Fibroblast of peridontal ligament (primary cell): ENCODE results near the gene DNAAF5.

Experiments
- DNase-seq: peaks from one replicate; pipeline ENCODE4 v3.0.0-alpha.2; 2010; ENCODE audit errors: extremely low read depth

Gene DNAAF5

DNA sequence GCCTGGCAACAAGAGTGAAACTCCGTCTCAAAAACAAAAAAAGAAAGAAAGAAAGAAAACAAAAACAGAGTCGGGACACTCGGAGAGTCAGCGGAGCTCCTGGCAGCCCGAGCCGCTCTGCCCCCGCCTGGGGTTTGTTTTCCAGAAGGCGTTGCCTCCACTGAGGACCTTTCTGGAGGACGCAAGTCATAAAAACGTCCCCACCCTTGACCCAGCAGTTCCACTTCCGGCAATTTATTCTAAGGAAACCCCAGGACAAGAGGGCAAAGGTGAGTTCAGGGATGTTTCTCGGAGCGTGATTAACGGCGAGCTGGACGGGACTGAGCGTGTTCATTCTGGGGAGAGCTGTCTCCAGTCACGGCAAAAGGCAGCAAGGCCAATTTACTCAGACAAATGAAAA is 78.8 kb downstream of the DNAAF5 start:
- no peak for DNase-seq

DNA sequence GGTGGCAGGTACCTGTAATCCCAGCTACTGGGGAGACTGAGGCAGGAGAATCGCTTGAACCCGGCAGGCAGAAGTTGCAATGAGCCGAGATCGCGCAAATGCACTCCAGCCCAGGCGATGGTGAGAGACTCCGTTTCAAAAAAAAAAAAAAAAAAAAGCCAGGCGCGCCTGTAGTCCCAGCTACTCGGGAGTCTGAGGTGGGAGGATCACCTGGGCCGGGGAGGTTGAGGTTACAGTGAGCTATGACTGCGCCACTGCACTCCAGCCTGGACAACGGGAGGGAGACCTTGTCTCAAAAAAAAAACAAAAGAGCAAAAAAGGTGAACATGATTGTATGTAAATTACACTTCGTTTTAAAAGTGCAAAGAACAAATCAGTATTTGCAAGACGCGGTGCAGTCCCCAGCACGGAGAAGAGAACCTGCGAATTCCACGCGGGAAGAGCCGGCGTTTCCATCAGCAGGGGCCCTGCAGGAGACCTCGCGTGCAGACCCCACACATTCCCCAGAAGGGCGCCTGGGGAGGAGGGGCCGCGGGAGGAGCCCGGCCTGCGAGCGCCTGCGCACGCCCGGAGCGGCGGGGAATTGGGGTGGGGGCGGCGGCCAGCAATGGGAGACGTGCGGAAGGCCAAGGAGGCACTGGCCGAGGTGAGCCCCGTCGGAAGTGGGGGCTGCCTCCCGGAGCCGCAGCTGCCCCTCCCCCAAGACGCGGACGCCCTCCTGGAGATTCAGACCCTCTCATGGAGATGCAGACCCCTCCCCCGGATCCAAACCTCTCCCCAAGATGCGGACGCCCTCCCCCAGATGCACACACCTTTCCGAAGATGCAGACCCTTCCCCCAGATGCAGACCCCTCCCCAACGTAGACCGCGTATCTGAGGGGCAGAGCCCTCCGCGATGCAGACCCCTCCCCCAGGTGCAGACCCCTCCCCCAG is 89.1 kb downstream of the DNAAF5 start:
- DNase-seq = no peak

DNA sequence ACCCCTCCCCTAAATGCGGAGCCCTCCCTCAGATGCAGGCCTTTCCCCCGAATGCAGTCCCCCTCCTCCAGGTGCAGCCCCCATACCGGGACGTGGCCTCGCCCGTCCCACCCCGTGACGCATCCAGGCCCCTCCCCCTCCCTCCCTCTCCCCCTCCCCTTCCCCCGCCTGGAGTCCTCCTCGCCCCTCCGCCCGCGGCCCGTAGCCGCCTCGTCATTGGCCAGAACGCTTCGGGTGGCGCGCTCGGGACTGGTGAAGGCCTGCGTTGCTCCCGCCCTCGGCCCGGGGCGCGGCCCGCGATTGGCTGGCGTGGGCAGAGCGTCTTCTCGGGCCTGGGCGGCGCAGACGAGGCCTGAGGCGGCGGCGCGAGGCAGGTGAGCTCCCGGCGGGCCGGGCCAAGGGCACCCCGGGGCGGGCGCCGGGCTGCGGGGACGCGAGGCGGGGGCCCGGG is 89.8 kb downstream of the DNAAF5 start:
- DNase-seq = peak; percentile 94

- peak; percentile 28 for DNase-seq
These were observed 90.5 kb downstream of the DNAAF5 start for GRCh38 chr7:816751-817671.

DNA sequence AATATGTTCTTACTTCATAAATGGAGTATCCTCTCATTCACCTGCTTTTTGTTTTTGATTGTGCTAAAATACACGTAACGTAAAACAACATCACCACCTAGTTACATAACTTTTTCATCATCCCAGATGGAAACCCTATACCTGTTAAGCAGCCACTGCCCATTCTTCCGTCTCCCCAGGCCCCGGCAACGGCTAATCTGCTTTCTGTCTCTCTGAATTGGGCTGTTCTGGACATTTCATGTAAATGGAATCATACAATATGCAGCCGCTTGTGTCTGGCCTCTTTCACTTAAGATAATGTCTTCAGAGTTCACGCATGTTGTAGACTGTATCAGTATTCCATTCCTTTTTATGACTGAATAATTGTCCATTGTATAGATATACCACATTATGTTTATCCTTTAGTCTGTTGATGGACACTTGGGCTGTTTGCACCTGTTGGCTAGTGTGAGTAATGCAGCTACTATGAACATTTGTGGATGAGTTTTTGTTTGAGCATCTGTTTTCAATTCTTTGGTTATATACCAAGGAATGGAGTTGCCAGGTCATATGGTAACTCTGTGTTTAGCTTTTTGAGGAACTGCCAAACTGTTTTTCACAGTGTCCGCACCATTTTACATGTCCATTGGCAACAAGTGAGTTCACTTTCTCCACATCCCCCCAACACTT is 91.7 kb downstream of the DNAAF5 start:
- peak; percentile 86 for DNase-seq

GRCh38 chr7:820341-820740 is 93.8 kb downstream of the DNAAF5 start:
- DNase-seq = no peak

DNA sequence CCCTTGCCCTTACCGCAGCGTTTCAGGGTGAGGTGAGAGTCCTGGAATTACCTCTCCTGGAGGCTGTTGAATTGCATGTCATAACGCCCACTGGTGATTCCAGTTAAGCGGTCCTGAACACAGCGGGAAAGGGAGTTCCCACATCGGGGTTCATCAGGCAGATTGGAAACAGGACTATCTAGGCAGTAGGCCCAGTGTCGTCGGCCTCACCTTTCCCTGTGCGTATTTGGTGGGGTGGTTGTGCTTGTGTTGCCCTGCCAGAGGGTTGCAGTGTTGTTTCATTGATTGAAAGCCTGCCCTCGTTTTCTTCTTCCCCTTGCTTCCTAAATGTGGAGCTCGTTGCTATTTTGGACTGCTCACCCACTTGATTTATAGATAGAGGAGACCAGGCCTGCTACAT is 95.2 kb downstream of the DNAAF5 start:
- DNase-seq = no peak

GRCh38 chr7:822692-823276 is 96.3 kb downstream of the DNAAF5 start:
- DNase-seq = no peak

DNA sequence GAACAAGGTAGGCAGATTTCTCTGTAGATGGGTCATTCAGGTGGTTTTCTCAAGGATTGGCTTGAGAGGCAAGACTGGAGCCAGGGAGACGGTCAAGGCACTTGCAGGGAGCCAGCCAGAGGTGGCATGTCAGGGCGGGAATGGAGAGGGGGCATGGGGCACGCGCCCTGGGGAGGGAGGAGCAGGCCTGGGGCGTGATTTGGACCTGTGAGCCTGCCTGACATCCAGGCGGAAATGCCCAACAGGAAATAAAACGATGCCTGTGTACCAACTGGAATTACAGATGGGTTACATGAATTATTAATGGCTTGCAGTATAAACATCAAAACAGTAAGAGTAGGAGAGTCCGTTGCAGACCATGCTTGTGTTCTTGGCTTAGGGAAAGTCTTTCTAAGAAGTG is 97.2 kb downstream of the DNAAF5 start:
- DNase-seq = no peak

DNA sequence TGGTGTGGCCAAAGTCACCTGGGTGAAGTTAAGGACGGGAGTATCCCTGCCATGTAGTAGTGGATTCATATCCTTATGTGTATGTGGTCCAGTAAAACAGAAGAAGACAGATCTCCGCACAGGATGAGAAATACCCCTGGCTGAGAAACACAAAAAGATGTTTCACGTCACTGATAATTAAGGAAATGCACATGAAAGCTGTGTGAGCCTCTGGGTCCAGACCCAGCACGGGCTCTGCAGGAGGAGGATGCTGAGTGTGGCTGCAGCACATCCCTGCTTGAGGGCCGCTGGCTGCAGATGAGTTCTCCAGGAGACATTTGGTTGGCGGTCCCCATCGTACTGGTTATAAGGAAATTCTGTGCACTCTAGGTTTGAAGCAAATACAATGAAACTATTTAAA is 97.6 kb downstream of the DNAAF5 start:
- no peak for DNase-seq

DNA sequence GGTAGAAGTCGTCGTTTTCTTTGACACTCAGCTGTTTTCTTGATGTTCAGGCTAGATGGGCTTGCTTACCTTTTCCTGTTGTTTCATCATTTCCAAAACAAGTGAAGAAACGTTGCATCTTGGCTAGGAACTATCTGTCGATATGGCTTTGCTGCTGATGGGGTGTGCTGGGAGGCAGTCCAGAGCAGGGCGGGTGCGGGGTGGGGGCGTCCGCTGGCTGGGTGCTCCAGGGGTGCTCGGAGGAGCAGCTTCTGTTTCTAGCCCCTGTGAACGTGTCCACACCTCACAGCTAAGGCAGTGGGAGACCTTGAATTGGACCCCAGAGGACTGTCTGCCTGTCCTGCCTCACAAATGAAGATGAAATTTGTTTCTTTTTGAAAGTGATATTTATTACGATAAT is 98.2 kb downstream of the DNAAF5 start:
- no peak for DNase-seq

DNA sequence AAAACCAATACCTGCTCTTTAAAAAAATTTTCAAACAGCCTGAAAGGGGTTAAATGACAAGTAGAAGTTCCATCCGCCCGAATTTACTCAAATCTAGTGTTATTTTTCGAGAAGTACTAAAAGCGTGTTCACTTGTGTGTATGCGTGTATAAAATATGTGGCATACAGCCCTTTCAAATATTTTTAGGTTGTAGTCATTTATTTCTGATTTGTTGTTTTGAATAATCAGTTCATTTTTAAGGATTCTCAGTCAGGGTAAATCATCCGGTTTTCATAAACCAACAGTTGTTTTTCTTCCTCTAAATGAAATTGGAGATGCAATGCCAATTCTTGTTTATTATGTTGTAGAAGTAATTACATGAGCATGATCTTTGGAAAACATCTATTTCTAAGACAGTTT is 98.9 kb downstream of the DNAAF5 start:
- DNase-seq = peak; percentile 80

DNA sequence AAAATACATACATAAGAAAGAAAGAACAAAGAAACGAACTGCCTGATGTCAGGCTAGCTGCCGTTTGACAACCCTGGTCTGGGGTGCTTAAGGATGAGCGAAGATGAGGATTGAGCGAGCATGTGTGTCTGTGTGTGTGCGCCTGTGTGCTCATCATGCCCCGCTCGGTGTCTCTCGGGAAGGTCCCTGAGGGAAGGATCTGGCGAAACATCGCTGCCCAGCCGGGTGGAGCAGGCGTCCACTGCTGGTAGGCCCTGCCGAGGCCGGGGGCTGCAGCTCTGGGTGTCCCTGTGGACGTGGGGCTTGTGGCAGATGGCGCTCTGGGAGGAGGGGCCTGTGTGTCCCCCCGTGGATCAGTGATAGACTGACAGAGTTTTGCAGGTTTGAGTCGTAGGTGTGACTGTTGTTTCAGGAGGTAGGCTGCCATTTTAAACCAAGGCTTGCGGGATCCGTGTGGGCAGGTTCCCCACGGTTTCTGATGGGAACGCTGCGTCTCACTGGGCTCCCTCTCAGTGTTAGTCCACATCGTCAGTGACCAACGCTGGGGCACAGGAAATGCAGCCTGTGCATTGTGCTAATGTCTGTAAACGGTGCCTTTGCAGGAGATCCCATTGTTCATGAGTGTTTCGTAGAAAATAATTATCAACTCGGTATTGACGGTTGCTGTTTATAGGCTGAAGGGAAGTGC is 99.9 kb downstream of the DNAAF5 start:
- DNase-seq = no peak

GRCh38 chr7:828793-829561 is 102.5 kb downstream of the DNAAF5 start:
- no peak for DNase-seq

- DNase-seq = no peak
These were observed 103.6 kb downstream of the DNAAF5 start for GRCh38 chr7:830069-830468.

GRCh38 chr7:831596-832166 is 105.2 kb downstream of the DNAAF5 start:
- peak; percentile 89 for DNase-seq

DNA sequence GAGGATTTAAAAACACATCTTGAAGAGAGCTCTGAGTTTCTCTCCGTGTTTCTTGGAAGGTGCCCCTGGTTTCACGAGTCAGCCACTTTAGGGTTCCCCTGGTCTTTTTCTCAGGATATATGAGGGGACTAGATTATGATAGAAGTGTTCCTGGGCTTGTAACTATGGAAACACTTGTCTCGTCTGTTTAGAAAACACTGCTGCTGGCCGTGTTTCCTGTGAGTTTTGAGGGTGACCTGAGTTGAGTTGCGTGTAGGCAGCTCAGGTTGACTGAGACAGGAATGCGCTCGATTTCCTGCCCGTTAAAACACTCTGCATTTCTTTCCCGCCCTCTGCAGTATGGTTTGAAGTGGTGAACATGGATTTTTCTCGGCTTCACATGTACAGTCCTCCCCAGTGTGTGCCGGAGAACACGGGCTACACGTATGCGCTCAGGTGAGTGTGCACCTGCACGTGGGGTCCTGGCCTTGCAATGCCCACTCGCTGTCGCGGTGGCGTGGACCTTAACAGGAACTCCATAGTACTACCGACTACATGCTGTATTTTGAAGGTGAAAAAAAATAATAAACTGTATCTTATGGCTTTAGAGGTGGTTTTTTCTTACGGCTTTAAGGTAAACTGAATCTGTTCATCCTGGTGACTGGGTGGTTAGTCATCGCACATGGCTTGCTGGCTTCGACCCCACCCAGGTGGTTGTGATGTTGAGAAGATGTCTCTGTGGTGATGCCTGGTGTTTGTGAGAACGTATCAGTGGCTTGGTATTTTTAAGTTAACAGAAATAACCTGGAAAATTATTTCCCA is 105.9 kb downstream of the DNAAF5 start, which contains the start of gene SUN1:
SUN1 (plus strand) TSS at position 310 of the 801 bp plus-strand sequence; CDS start at position 359, 49 bp downstream.
- DNase-seq = peak; percentile 40

DNA sequence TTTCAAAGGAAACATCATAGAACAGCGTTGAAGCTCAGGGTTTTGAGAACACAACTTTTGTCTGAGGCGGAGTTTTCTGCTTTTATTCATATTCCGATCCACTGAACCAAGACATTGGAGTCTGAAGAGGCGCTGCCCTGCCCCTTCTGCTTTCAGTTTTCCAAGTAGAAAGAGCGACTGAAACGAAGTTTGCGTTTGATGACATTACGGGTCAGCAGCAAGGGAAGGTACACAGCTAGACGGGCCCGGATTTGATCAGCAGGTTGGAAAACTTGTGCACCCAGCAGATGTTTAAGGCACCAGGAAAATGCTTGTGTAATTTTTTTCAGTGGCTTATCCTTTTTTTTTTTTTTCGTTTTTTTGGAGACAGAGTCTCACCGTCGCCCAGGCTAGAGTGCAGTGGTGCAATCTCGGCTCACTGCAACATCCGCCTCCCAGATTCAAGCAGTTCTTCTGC is 106.5 kb downstream of the DNAAF5 start:
- DNase-seq = no peak
